GM19328 (cell line): ENCODE results near the gene BAIAP3.
"Not testable (repeated sequence)": the region's sequence is repeated elsewhere in the genome, so short reads cannot be mapped to it uniquely, and the experiment has no call there.

Experiments used
- ATAC-seq: cut with Tn5 transposase; IDR thresholded peaks from one replicate; pipeline ENCODE4 v1.9.1; 2021; ENCODE audit warnings: mild to moderate bottlenecking, moderate library complexity; ENCODE audit not compliant: unreplicated experiment

BAIAP3 gene

DNA sequence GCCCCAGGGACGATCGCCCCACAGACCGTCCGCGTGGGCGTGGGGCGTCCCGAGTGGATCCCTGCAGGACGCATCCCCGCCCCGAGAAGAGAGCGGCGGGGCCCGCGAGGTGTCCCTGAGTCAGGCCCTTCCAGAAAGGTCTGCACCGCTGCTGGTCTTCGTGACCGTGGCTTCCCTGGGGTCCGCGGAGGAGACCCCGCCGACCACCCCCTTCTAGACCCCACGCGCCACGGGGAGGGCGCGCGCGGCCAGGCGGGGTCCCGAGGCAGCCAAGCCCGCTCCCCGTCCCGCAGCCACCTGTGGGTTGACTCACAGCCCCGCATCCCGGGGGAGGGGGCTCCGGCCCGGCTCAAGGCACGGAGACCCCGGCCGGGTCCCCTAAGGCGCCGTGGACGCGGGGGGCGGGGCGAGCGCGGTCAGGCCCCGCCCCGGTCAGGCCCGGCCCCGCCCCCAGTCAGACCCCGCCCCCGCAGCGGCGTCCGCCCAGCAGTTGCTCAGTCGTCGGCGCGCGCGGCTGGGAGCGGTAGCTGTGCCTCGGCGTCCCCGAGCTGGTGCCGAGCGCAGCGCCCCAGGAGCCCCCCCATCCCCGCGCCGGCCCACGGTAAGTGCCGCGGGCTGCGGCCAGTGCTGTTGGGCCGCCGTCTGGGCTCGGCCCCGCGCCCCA lies at the start of gene BAIAP3:
Gene BAIAP3, plus strand, starts transcription at position 497 of the 664 bp plus-strand sequence. CDS start 4,905 bp downstream, outside the sequence.
- ATAC-seq = no peak

DNA sequence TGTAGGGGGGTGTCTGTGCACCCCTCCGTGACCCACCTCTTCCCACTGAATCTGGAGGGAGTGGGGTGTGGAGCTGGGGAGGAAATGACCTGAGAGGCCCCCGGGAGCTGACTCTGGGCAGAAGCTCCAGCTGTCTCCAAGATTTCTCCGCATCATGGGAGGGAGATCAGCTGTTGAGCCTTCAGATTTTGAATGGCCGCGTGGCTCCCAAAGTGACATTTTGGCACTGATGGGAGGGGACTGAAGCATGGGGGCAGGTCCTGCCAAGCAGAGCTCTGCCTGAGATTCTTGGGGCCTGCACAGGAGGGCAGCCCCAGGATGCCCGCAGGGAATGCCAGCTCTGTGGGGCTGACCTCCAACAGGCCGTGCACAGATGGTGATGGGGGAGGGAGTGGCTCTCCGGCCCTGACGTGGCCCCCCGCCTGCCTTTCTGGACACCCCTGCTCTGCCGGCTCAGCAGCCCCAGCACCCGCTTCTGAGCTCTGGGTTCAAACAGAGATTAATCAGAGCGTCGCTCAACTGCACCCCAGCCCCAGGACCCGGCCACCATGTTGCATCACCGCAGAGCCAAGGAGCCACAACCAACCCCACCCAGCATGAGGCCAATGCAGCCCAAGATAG lies 49.3 kb upstream of the BAIAP3 start:
- no peak for ATAC-seq

- ATAC-seq = no peak
Observed at GRCh38 chr16:1285669-1286512, 47.6 kb upstream of the BAIAP3 start.

GRCh38 chr16:1286513-1287094 lies 46.8 kb upstream of the BAIAP3 start:
- no peak for ATAC-seq

DNA sequence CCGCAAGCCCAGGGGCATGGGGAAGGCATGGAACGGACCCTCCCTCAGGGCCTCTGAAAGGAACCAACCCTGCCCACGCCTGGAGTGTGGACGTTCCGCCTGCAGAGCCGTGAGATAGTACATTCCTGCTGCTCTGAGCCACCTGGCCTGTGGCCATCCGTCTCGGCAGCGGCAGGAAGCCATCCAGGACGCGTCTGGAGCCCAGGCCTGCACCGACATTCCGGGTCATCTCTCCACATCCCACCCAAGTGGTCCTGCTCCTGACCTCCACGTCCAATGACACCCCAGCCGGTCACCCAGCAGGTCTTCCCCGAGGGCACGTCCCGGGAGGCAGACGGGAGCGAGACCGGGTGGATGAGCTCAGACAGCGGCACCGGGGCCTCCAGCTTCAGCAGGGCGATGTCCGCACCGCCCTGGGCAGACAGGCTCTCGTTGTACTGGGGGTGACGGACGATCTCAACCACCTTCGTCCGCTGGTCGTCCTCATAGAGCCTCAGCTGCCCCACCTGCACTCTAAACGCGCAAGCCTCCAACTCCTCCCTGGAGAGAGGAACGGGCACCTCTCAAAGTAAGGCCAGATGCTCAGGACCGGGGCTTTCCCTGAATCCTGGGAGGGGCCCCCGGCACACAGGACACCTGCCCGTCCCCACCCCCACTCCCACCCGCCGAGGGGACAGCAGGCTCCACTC lies 45.3 kb upstream of the BAIAP3 start:
- ATAC-seq = no peak

DNA sequence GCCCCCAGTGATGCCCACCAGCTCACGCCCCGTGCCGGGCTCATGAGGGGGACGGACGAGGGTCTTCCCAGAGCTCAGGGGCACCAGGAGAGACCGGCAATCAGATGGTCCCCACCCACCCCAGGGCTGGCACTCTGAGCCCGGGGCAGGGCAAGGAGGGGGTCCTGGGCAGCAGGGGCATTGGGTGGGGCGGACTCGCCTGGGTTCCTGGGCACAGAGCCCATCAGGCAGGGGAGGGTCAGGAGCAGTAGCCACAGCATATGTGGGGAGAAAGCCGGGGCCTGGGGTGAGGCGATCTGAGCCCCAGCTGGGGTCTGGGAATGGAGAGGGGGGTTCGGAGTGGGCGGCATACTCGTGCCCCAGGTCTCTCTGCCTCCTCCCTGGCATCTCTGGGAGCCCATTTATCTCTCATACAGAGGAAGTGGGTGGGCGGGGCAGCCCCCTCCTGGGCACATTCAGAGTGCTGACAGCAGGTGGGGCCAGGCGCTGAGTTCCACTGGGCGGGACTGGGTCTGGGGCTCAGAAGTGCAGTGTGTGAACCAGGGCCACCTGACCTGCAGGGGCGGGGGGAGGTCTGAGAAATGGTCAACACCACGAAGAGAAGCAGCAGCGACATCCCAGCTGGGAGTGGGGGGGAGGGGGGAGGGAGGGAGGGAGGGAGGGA lies 44.5 kb upstream of the BAIAP3 start:
- no peak for ATAC-seq

GRCh38 chr16:1289477-1289866 lies 44.0 kb upstream of the BAIAP3 start:
- ATAC-seq = no peak

- no peak for ATAC-seq
Observed at GRCh38 chr16:1290063-1290501, 43.4 kb upstream of the BAIAP3 start.

- no peak for ATAC-seq
Observed at GRCh38 chr16:1290860-1291575, 42.4 kb upstream of the BAIAP3 start.

DNA sequence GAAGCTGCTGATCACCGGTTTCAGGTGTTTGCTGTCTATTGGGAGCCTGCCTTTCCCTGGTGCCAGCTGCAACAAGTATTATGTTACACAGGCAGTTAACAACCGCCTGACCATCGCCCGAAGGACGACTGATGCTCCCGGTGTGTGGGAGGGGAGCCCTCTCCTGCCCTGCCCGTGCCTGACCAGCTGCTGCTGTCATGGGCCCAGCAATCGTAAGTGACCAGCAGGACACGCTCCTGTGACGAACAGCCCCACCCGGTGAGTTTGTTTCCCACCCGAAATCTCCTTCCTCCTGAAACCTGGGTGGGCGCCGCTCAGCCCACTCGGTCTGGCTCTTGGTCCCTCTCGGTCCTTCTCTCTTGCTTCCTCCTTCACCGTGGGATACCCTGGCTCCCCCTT lies 41.9 kb upstream of the BAIAP3 start:
- ATAC-seq = no peak

- not testable (repeated sequence) for ATAC-seq
Observed at GRCh38 chr16:1292208-1292607, 41.2 kb upstream of the BAIAP3 start.

- not testable (repeated sequence) for ATAC-seq
Observed at GRCh38 chr16:1292808-1293207, 40.6 kb upstream of the BAIAP3 start.

GRCh38 chr16:1293921-1294656 lies 39.4 kb upstream of the BAIAP3 start:
- ATAC-seq = no peak

DNA sequence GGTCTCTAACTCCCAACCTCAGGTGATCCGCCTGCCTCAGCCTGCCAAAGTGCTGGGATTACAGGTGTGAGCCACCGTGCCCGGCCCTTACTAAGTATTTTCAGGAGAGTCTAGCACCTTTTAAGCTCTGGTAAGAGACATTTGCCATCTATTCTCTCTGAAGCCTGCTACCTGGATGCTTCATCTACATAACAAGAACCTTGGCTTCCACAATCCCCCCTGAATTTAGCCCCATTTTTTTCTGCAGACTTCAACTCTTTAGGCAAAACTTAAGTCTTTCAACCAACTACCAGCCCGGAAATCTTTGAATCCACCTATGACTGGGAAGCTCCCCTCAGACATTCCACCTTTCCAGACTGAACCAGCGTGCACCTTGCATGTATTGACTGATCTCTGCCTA lies 38.0 kb upstream of the BAIAP3 start:
- ATAC-seq = no peak

- ATAC-seq = not testable (repeated sequence)
Observed at GRCh38 chr16:1296688-1297017, 36.8 kb upstream of the BAIAP3 start.

DNA sequence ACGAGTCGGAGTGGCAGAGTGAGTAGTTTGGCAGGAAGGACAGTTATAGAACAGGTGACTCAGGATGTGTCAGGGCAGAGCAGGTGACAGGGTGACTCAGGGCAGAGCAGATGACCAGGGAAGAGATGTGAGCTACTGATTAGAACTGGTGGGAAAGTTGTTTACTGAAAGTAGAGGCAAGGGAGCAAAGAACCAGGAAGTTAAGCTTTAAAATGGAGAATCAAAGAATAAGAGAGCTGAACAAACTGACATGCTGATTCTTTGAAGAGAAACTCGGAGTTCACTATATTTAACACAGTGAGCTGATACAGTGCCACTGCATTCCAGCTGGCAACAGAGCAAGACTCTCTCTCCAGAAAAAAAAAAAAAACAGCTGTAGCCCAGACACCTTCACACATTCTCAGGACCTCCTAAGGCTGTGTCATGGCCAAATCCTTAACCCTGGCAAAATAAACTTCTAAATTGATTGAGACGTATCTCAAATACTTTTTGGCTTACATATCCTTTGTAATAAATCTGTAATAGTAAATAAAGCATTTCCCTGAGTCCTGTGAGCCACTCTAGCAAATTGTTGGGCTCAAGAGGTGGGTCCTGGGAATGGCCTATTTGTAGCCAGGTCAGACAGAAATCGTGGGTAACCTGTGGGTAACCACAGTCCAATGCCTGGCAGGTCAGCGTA lies 36.3 kb upstream of the BAIAP3 start:
- no peak for ATAC-seq

DNA sequence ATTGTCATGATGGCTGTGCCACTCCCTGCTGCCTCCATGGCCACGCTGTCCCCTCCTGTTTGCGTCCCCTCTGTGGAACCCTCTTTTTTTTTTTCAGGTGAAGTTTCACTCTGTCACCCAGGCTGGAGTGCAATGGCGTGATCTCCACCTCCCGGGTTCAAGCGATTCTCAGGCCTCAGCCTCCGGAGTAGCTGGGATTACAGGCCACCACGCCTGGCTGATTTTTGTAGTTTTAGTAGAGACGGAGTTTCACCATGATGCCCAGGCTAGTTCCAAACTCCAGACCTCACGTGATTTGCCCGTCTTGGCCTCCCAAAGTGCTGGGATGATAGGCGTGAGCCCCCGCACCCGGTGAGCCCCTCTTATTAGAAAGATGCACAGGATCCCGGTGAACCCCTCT lies 35.0 kb upstream of the BAIAP3 start:
- ATAC-seq = no peak

- ATAC-seq = no peak
Observed at GRCh38 chr16:1299012-1299867, 34.2 kb upstream of the BAIAP3 start.
